22Rv1 (cell line): ENCODE data around the gene TNN.

Source experiments
- H3K27ac ChIP-seq: fragments of 450-650 bp; 2 replicates; pipeline ENCODE4 v1.5.1; 2017
- CTCF ChIP-seq: fragments of 450-650 bp; IDR thresholded peaks from 2 replicates; pipeline ENCODE4 v1.5.1; 2017; ENCODE audit warnings: mild to moderate bottlenecking
- ZFX ChIP-seq: fragments of 450-650 bp; IDR thresholded peaks from 2 replicates; pipeline ENCODE4 v1.6.1; 2017; ENCODE audit warnings: antibody characterized with exemption, borderline replicate concordance

The TNN gene

GRCh38 chr1:175195798-175196197, 128.2 kb downstream of the TNN start:
- TF ChIP-seq CTCF, result no peak
- no peak for TF ChIP-seq ZFX
- no peak overlapping the region for H3K27ac ChIP-seq

DNA sequence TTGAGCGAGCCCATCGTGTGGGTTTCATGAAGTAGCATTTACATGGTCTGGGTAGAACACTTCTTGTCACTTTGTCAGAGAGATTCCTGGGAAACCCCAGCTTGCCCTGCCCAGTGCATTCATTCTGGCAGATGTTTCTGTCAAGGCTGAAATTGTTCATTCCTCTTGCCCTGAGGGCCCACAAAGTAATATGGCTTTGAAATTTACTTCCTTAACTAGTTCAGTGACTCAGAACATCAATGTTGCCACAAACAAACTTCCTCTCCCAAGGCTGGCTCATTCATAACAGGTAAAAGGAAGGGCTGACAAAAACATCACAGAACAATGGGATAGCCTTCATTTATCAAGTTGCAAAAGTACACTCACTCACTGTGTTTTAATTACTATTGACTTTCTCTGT, 129.9 kb downstream of the TNN start:
- TF ChIP-seq ZFX (no peak), CTCF (no peak)
- H3K27ac ChIP-seq, result no peak overlapping the region
